ENCODE data around the gene PLIN4. TPM values are rescaled to one million over a fixed set of nuclear protein-coding genes. Genes with fewer than 3 reads are reported as not detected.

The PLIN4 gene
- total RNA-seq, 1 experiment from 2014 or later = 1.8 TPM

- TF ChIP-seq, protein P1, sequence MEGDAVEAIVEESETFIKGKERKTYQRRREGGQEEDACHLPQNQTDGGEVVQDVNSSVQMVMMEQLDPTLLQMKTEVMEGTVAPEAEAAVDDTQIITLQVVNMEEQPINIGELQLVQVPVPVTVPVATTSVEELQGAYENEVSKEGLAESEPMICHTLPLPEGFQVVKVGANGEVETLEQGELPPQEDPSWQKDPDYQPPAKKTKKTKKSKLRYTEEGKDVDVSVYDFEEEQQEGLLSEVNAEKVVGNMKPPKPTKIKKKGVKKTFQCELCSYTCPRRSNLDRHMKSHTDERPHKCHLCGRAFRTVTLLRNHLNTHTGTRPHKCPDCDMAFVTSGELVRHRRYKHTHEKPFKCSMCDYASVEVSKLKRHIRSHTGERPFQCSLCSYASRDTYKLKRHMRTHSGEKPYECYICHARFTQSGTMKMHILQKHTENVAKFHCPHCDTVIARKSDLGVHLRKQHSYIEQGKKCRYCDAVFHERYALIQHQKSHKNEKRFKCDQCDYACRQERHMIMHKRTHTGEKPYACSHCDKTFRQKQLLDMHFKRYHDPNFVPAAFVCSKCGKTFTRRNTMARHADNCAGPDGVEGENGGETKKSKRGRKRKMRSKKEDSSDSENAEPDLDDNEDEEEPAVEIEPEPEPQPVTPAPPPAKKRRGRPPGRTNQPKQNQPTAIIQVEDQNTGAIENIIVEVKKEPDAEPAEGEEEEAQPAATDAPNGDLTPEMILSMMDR (IDR thresholded peaks at IDR 0.05; ENCODE audit: unreplicated experiment) = peak; percentile 63
- ChIA-PET POLR2A (interaction anchor here (0.8 kb wide), 1 partner anchor 31 kb away, joined by 3 read pairs; no protein-coding TSS in a partner anchor), CTCF (interaction anchor here (0.5 to 4.7 kb wide), 26 partner anchors 8 to 1603 kb away, joined by 3 to 51 read pairs (median 4); partner anchors contain the start of genes LRG1, PLIN5 and SEMA6B)
- Mint-ChIP-seq H3K4me3 (ENCODE audit: unreplicated experiment) (no peak overlapping the region), H3K27me3 (ENCODE audit: insufficient read depth, unreplicated experiment) (peaks cover 8% of the 10 kb centered on the region), H3K36me3 (ENCODE audit: insufficient read depth, unreplicated experiment) (peaks cover 6% of the 10 kb centered on the region), H3K4me1 (ENCODE audit: insufficient read depth, unreplicated experiment) (peaks cover 9% of the 10 kb centered on the region), H3K27ac (ENCODE audit: low read depth, unreplicated experiment) (no peak overlapping the region), H3K9me3 (ENCODE audit: unreplicated experiment) (no peaks in the 10 kb centered on the region)
- DNase-seq (ENCODE audit: unreplicated experiment) = peak; percentile 60
- no TSS peak for BruUV-seq (replicated peaks)
- intact Hi-C loops (cut with micrococcal nuclease) = no loop called here
These were observed 6.7 kb upstream of the PLIN4 start for GRCh38 chr19:4524808-4525562.

GRCh38 chr19:4523306-4524110 is 5.2 kb upstream of the PLIN4 start:
- no peak overlapping the region for H3K27ac Mint-ChIP-seq (ENCODE audit: low read depth, unreplicated experiment)
- ChIA-PET POLR2A (no interaction called here), CTCF (interaction anchor here (0.5 to 4.7 kb wide), 17 partner anchors 9 to 257 kb away, joined by 3 to 51 read pairs (median 4); partner anchors contain the start of genes HDGFL2, LRG1, PLIN5 and SEMA6B)
- H3K36me3 Mint-ChIP-seq (ENCODE audit: insufficient read depth, unreplicated experiment) = peaks cover 6% of the 10 kb centered on the region
- TF ChIP-seq, protein P1 (IDR thresholded peaks at IDR 0.05; ENCODE audit: unreplicated experiment) = peak; percentile 76
- no peak overlapping the region for H3K4me3 Mint-ChIP-seq (ENCODE audit: unreplicated experiment)
- no peaks in the 10 kb centered on the region for H3K27me3 Mint-ChIP-seq (ENCODE audit: insufficient read depth, unreplicated experiment)
- peaks cover 20% of the 10 kb centered on the region for H3K4me1 Mint-ChIP-seq (ENCODE audit: insufficient read depth, unreplicated experiment)
- H3K9me3 Mint-ChIP-seq (ENCODE audit: unreplicated experiment) = no peaks in the 10 kb centered on the region
- peak; percentile 63 for DNase-seq (ENCODE audit: unreplicated experiment)
- no TSS peak for BruUV-seq (replicated peaks)
- intact Hi-C loops (cut with micrococcal nuclease) = no loop called here

DNA sequence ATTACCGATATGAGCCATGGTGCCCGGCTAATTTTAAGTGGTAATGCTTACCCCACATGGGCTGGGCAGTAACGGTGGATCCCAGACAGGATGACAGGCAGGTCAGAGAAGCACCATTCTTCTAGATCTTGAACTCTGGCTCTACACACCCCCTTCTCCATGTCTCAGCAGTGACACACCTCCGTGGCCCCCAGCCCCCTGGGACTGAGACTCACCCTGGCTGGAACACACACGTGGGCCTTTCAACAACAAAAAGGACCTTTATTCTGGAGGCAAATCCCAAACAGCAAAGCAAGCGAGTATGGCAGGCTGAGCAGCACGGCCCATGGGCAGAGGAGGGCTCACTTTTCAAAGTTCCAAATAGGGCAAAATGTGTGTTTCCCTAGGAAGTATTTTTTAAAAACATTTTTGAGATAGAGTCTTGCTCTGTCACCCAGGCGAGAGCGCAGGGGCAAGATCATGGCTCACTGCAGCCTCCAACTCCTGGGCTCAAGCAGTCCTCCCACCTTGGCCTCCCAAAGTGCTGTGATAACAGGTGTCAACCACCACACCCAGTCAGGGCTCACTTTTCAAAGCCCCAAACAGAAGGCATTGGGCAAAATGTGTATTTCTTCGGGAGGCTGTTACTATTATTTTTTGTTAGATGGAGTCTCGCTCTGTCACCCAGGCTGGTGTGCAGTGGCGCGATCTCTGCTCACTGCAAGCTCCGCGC is 4.2 kb upstream of the PLIN4 start:
- ChIA-PET CTCF (interaction anchor here (0.5 to 4.7 kb wide), 17 partner anchors 10 to 1199 kb away, joined by 3 to 51 read pairs (median 3); partner anchors contain the start of genes HDGFL2, LRG1 and PLIN5), POLR2A (no interaction called here)
- Mint-ChIP-seq H3K4me3 (ENCODE audit: unreplicated experiment) (no peak overlapping the region), H3K27ac (ENCODE audit: low read depth, unreplicated experiment) (no peak overlapping the region), H3K36me3 (ENCODE audit: insufficient read depth, unreplicated experiment) (peaks cover 6% of the 10 kb centered on the region), H3K9me3 (ENCODE audit: unreplicated experiment) (no peaks in the 10 kb centered on the region), H3K4me1 (ENCODE audit: insufficient read depth, unreplicated experiment) (peaks cover 20% of the 10 kb centered on the region), H3K27me3 (ENCODE audit: insufficient read depth, unreplicated experiment) (no peaks in the 10 kb centered on the region)
- intact Hi-C loops (cut with micrococcal nuclease) = no loop called here
- TF ChIP-seq, protein P1 (IDR thresholded peaks at IDR 0.05; ENCODE audit: unreplicated experiment) = no peak
- no peak for DNase-seq (ENCODE audit: unreplicated experiment)
- BruUV-seq (replicated peaks) = no TSS peak

Data from MCF 10A (cell line).